Measurements from ENCODE around the gene CRTC1.

The CRTC1 gene

DNA sequence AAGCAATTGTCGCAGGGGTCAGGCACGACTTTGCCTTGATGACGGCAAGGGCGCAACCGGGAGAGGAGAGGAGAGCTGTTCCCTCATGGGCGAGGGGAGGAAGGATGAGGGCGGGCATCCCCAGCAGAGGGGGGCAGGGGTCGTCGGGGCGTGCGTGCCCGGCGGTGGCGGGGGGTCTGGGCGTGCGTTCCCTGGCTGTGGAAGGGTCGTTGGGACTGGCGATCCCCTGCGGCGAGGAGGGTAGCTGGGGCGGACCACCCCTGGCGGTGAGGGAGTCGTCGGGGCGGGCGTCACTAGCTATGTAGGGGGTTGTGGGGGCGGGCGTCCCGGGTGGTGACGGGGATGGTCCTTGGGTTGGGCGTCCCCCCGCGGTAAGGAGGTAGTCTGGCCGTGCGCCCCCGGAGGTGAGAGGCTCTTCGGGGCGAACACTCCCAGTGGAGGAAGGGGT lies 106.0 kb downstream of the CRTC1 start:
- H3K27me3 ChIP-seq (ENCODE audit: control insufficient read depth, low read length): peaks cover 45% of the 10 kb centered on the region
- no peaks in the 10 kb centered on the region for H4K20me1 ChIP-seq (ENCODE audit: control insufficient read depth, insufficient read depth, low read depth, low read length)
- no peaks in the 10 kb centered on the region for H3K79me2 ChIP-seq (ENCODE audit: control insufficient read depth, low read length)
- peaks cover 15% of the 10 kb centered on the region for H3K4me1 ChIP-seq (ENCODE audit: control insufficient read depth, low read length)
- no peak overlapping the region for H3K4me3 ChIP-seq (ENCODE audit: low read length)
- H3K9me3 ChIP-seq (ENCODE audit: control insufficient read depth, insufficient read depth, low read length): no peaks in the 10 kb centered on the region
- 0 out of 2 replicates have a peak, but pooled peaks cover 3% of the 10 kb centered on the region for H3F3A ChIP-seq (ENCODE audit: control insufficient read depth, insufficient read depth)
- H3K9me2 ChIP-seq (replicated peaks; ENCODE audit: control insufficient read depth, low read length): no peaks in the 10 kb centered on the region
- peak overlapping the region; percentile 18; the same call in 1 of the 2 replicates for H3K4me2 ChIP-seq (ENCODE audit: low read length)
- no peak overlapping the region for H3K27ac ChIP-seq (ENCODE audit: low read depth, low read length)
- no peaks in the 10 kb centered on the region for H3K36me3 ChIP-seq (ENCODE audit: control insufficient read depth, low read length)
- TF ChIP-seq, protein P1, sequence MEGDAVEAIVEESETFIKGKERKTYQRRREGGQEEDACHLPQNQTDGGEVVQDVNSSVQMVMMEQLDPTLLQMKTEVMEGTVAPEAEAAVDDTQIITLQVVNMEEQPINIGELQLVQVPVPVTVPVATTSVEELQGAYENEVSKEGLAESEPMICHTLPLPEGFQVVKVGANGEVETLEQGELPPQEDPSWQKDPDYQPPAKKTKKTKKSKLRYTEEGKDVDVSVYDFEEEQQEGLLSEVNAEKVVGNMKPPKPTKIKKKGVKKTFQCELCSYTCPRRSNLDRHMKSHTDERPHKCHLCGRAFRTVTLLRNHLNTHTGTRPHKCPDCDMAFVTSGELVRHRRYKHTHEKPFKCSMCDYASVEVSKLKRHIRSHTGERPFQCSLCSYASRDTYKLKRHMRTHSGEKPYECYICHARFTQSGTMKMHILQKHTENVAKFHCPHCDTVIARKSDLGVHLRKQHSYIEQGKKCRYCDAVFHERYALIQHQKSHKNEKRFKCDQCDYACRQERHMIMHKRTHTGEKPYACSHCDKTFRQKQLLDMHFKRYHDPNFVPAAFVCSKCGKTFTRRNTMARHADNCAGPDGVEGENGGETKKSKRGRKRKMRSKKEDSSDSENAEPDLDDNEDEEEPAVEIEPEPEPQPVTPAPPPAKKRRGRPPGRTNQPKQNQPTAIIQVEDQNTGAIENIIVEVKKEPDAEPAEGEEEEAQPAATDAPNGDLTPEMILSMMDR (IDR thresholded peaks at IDR 0.05; ENCODE audit: low read depth, low read length, poor library complexity, severe bottlenecking): no peak
- TF ChIP-seq EZH2phosphoT487 (IDR thresholded peaks at IDR 0.05; ENCODE audit: borderline replicate concordance, low read length): no peak

DNA sequence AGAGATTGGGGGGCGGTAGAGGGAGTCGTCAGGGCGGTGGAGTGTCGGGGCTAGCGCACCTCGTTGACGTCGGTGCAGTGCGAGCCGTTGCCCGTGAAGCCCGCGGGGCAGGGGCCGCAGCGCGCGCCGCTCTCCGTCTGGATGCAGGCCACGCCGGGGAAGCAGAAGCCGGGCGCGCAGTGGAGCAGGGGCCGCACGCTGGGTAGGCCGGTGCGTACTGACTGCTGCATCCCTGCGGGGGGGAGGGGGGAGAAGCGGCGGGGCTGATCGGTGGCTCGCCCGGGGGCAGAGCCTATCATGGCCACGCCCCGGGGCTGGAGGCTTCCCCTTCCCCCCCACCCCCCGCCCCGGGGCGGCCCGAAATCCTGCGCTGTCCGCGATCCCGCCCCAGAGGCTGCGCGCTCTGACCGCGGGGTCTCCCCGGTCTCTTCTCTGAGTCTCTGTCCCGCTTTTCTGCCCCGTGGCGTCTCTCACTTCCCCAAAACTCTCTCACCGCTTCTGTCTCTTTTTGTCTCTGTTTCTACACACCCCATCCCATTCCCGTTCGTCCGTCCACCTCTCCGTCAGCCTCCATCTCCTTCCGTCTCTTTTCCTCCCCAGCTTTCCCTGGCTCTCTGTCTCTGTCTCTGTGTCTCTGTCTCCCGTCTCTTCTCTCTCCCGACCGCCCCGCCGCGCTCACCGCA lies 106.5 kb downstream of the CRTC1 start:
- no peak overlapping the region for H3K27ac ChIP-seq (ENCODE audit: low read depth, low read length)
- no peaks in the 10 kb centered on the region for H3K36me3 ChIP-seq (ENCODE audit: control insufficient read depth, low read length)
- H3K9me3 ChIP-seq (ENCODE audit: control insufficient read depth, insufficient read depth, low read length): no peaks in the 10 kb centered on the region
- 0 out of 2 replicates have a peak, but pooled peaks cover 3% of the 10 kb centered on the region for H3F3A ChIP-seq (ENCODE audit: control insufficient read depth, insufficient read depth)
- H3K9me2 ChIP-seq (replicated peaks; ENCODE audit: control insufficient read depth, low read length): no peaks in the 10 kb centered on the region
- H4K20me1 ChIP-seq (ENCODE audit: control insufficient read depth, insufficient read depth, low read depth, low read length): no peaks in the 10 kb centered on the region
- peaks cover 49% of the 10 kb centered on the region for H3K27me3 ChIP-seq (ENCODE audit: control insufficient read depth, low read length)
- no peak for TF ChIP-seq EZH2phosphoT487 (IDR thresholded peaks at IDR 0.05; ENCODE audit: borderline replicate concordance, low read length)
- TF ChIP-seq, protein P1 (IDR thresholded peaks at IDR 0.05; ENCODE audit: low read depth, low read length, poor library complexity, severe bottlenecking): no peak
- peak overlapping the region; percentile 18; the same call in 1 of the 2 replicates for H3K4me2 ChIP-seq (ENCODE audit: low read length)
- H3K79me2 ChIP-seq (ENCODE audit: control insufficient read depth, low read length): no peaks in the 10 kb centered on the region
- H3K4me3 ChIP-seq (ENCODE audit: low read length): no peak overlapping the region
- H3K4me1 ChIP-seq (ENCODE audit: control insufficient read depth, low read length): peaks cover 13% of the 10 kb centered on the region

DNA sequence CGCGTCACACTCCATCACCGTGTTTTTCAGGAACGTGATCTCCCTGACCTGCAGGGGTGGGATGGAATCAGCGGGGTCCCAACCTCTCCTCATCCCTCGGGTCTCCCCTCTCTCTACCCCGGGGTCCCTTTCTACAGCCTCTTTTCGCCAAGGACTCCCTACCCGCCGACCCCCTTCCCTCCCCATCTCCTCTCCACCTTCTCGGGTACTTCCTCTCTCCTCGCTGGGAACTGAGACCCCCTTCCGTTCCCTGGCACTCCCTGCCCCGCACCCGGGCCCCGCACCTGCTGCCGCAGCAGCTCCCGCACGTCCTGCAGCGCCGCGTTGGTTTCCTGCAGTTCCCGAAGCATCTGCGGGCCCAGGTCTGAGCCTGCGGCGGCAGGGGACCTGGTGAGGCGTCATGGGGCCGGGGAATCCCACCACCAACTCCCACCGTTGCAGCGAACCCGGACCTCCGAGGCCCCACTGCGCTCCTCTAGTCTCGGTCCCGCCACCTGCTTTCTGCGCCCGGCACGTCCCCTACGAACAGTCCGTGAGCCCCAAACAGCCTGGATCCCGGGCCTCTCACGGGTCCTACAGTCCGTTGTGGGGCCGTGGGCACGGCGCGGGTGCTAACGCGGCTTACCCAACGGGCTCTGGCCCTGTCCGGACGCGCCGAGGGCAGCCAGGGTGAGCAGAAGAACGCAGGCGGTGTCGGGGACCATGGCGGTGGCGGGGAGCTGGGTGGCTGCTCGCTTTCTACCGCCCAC lies 107.3 kb downstream of the CRTC1 start, which contains the start of gene COMP:
Gene COMP (minus strand): TSS at position 740 of the 749 bp plus-strand sequence. CDS start 36 bp downstream, at position 704.
- peak; percentile 96 for TF ChIP-seq EZH2phosphoT487 (IDR thresholded peaks at IDR 0.05; ENCODE audit: borderline replicate concordance, low read length)
- TF ChIP-seq, protein P1 (IDR thresholded peaks at IDR 0.05; ENCODE audit: low read depth, low read length, poor library complexity, severe bottlenecking): no peak
- Histone ChIP-seq H3K27ac (ENCODE audit: low read depth, low read length) (no peak within 1 kb of the TSS), H3K9me3 (ENCODE audit: control insufficient read depth, insufficient read depth, low read length) (no peaks in the 10 kb centered on the region), H3K4me3 (ENCODE audit: low read length) (no peak within 1 kb of the TSS), H3K9me2 (replicated peaks; ENCODE audit: control insufficient read depth, low read length) (no peaks in the 10 kb centered on the region), H3F3A (ENCODE audit: control insufficient read depth, insufficient read depth) (0 out of 2 replicates have a peak, but pooled peaks cover 3% of the 10 kb centered on the region), H3K4me1 (ENCODE audit: control insufficient read depth, low read length) (peaks cover 8% of the 10 kb centered on the region; the same call in 1 of the 2 replicates), H4K20me1 (ENCODE audit: control insufficient read depth, insufficient read depth, low read depth, low read length) (no peaks in the 10 kb centered on the region), H3K79me2 (ENCODE audit: control insufficient read depth, low read length) (no peaks in the 10 kb centered on the region), H3K36me3 (ENCODE audit: control insufficient read depth, low read length) (no peaks in the 10 kb centered on the region), H3K27me3 (ENCODE audit: control insufficient read depth, low read length) (peaks cover 54% of the 10 kb centered on the region), H3K4me2 (ENCODE audit: low read length) (no peak within 1 kb of the TSS; the same call in 1 of the 2 replicates)

All from DOHH2 (cell line).